Heart right ventricle (tissue), 16 donors: ENCODE results near the gene ATP5ME. TPM values are rescaled to one million over a fixed set of nuclear protein-coding genes. Genes with fewer than 3 reads are reported as not detected.
"Not testable (repeated sequence)": the region's sequence is repeated elsewhere in the genome, so short reads cannot be mapped to it uniquely, and the experiment has no call there.

Experiments
- ATAC-seq, 8 donors: fragments of 200-7000 bp; cut with Tn5 transposase; one replicate each; pipeline ENCODE4 v1.9.1; 2020; ENCODE audit warnings: mild to moderate bottlenecking in 8 of 8, moderate library complexity in 8 of 8, moderate number of reproducible peaks in 1 of 8
- DNase-seq, 2 donors: peaks; one replicate each; pipeline ENCODE4 v3.0.0-alpha.2; 2020
- H3K27ac ChIP-seq, 10 donors: fragments of 200-600 bp; sonication (generic) in 2 of 10; one replicate each; pipeline versions ENCODE4 v1.5.0 to v1.8.0; 2020 to 2022; ENCODE audit warnings: mild to moderate bottlenecking in 3 of 10
- H3K27me3 ChIP-seq, 7 donors: fragments of 200-600 bp; one replicate each; pipeline ENCODE4 v1.8.0; 2021 to 2022; ENCODE audit warnings: mild to moderate bottlenecking in 2 of 7
- H3K36me3 ChIP-seq, 9 donors: fragments of 200-600 bp; sonication (generic) in 1 of 9; one replicate each; pipeline versions ENCODE4 v1.5.0 to v1.8.0; 2020 to 2022; ENCODE audit warnings: mild to moderate bottlenecking in 2 of 9
- H3K4me1 ChIP-seq, 9 donors: fragments of 200-600 bp; sonication (generic) in 1 of 9; one replicate each; pipeline versions ENCODE4 v1.5.0 to v1.8.0; 2020 to 2022; ENCODE audit warnings: mild to moderate bottlenecking in 4 of 9
- H3K4me3 ChIP-seq, 10 donors: fragments of 200-600 bp; sonication (generic) in 2 of 10; one replicate each; pipeline versions ENCODE4 v1.5.0 to v1.8.0; 2020 to 2022; ENCODE audit warnings: mild to moderate bottlenecking in 7 of 10, moderate library complexity in 2 of 10
- H3K9me3 ChIP-seq, 11 donors: fragments of 200-600 bp in 10 of 11; sonication (generic) in 2 of 11; one replicate each; pipeline versions ENCODE4 v1.5.0 to v1.8.0; 2013 to 2022; ENCODE audit warnings: mild to moderate bottlenecking in 2 of 11, control low read depth in 1 of 11, moderate library complexity in 1 of 11
- WGBS, 2 donors: extraction: QIAGEN DNeasy Blood & Tissue Kit; methylation state at CpG; one replicate each; pipeline ENCODE4 v1.1.7; 2013; ENCODE audit warnings: inconsistent platforms in 1 of 2; 5-methylcytosine and 5-hydroxymethylcytosine counted together
- intact Hi-C, 10 donors: fragments of 100-400 bp; cut with DNase I; formaldehyde crosslinking; loops; one replicate each; pipeline versions ENCODE4 v1.11.1 to v1.14.2; 2022
- polyA plus RNA-seq, 2 donors: library from polyadenylated mRNA; stranded (reverse); fragments of 200-250 nt; gene quantifications; one replicate each; pipeline ENCODE4 v1.2.3, GENCODE V29; 2013
- total RNA-seq, 10 donors: library from RNA; stranded (reverse); fragmentation: NEBNext Ultra II Directional in 3 of 10; extraction: Animal tissue kit (Norgen Biotek cat#: 25700) in 3 of 10; gene quantifications; one replicate each; pipeline versions ENCODE4 v1.2.1 to v1.2.4, GENCODE V29; 2021 to 2023
- TF ChIP-seq, protein P1 (sequence below), 9 donors: fragments of 200-600 bp; sonication (generic) in 2 of 9; IDR thresholded peaks; one replicate each; pipeline versions ENCODE4 v1.5.0 to v1.8.0; 2021 to 2022; ENCODE audit warnings: antibody characterized with exemption in 9 of 9, mild to moderate bottlenecking in 5 of 9, moderate library complexity in 1 of 9
- donor health status: Arrhythmogenic right ventricular cardiomyopathy.
- donor health status: ischemic (EF 13 %, LVEDD 7.1; RV severe dilation, severe dysfunction).
- donor health status: healthy with polysubstance abuse.
- donor health status: DM: no; HTN: yes; CAD: no.
- donor health status: DM: no; HTN: no; CAD: no.
- donor health status: ischemic (EF 25% LVEDD 6.9; RV normal size, moderate dysfunction).
- donor health status: ischemic (EF 25% LVEDD 5.7; RV mildly dilated, moderate dysfunction).
- donor health status: healthy.
- donor health status: DM: yes; HTN: yes; CAD: no.
- donor health status: Ischemic cardiomyopathy.
- donor health status: ischemic (EF 35%, LVEDD 5.7; RV mildly dilated, moderate dysfunction).
- donor health status: nonischemic (EF 11% LVEDD 7.7; RV severe dilation, severe dysfunction).
- donor health status: DM: yes; HTN: yes; CAD: no.
- donor health status: PGD.
- donor health status: ischemic (EF 29% LVEDD 5.4; RV normal size, mild dysfunction).
- donor health status: nonischemic (EF 23%, LVEDD 6.1; RV moderate dilation, normal function).

Gene ATP5ME
- total and polyA plus RNA-seq, 12 donors = 651 to 4,239 (median 1,012) TPM

GRCh38 chr4:637536-638280 is 36.4 kb downstream of the ATP5ME start:
- no peaks in the 10 kb centered on the region for H3K4me1 ChIP-seq
- DNase-seq (no peak), ATAC-seq (no peak)
- TF ChIP-seq, protein P1, sequence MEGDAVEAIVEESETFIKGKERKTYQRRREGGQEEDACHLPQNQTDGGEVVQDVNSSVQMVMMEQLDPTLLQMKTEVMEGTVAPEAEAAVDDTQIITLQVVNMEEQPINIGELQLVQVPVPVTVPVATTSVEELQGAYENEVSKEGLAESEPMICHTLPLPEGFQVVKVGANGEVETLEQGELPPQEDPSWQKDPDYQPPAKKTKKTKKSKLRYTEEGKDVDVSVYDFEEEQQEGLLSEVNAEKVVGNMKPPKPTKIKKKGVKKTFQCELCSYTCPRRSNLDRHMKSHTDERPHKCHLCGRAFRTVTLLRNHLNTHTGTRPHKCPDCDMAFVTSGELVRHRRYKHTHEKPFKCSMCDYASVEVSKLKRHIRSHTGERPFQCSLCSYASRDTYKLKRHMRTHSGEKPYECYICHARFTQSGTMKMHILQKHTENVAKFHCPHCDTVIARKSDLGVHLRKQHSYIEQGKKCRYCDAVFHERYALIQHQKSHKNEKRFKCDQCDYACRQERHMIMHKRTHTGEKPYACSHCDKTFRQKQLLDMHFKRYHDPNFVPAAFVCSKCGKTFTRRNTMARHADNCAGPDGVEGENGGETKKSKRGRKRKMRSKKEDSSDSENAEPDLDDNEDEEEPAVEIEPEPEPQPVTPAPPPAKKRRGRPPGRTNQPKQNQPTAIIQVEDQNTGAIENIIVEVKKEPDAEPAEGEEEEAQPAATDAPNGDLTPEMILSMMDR (IDR thresholded peaks at IDR 0.05) = no peak
- no peaks in the 10 kb centered on the region for H3K36me3 ChIP-seq
- intact Hi-C loops = loop anchor here in 1 of 10 donors (10.0 kb wide), 1 partner anchor 293 kb away; no protein-coding TSS in a partner anchor
- H3K9me3 ChIP-seq = peaks cover 0 to 21% (median 0%) of the 10 kb centered on the region in 11 donors
- WGBS, 2 donors = 70 to 72% methylated on average over 32 of the region's 32 CpGs
- H3K4me3 ChIP-seq = no peak overlapping the region
- H3K27ac ChIP-seq = no peak overlapping the region
- H3K27me3 ChIP-seq = peaks cover 4 to 51% (median 25%) of the 10 kb centered on the region in 7 donors

DNA sequence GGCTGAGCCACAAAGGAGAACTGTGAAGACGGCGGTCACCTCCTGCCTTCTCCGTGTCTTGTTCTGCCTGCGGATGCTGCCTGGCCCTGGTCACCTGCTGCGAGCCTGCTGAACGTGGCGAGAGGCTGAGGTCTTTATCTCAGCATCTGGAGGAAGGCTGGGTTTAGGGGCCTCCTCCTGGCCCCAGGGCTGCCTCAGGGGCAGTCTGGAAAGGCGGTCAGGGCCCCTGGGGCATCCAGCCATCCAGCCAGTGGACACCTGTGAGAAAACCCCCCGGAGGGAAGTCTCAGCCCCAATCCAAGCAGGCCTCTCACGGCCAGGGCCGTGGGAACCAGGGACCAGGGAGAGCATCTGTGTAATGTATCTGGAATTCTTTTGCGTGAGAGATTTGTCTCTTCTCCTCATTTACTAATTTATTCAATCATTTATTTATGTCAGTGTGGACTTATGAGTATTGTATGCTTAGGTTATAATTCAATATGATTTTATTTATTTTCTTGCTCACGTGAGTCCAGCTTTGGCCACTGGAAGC is 37.4 kb downstream of the ATP5ME start:
- H3K27me3 ChIP-seq = peaks cover 4 to 43% (median 23%) of the 10 kb centered on the region in 7 donors
- WGBS, 2 donors = 67 to 75% methylated on average over 13 of the region's 13 CpGs
- TF ChIP-seq, protein P1 (IDR thresholded peaks at IDR 0.05) = no peak
- H3K4me1 ChIP-seq = no peaks in the 10 kb centered on the region
- peaks cover 0 to 16% (median 0%) of the 10 kb centered on the region in 11 donors for H3K9me3 ChIP-seq
- no peaks in the 10 kb centered on the region for H3K36me3 ChIP-seq
- DNase-seq (no peak), ATAC-seq (no peak)
- intact Hi-C loops = loop anchor here in 1 of 10 donors (10.0 kb wide), 1 partner anchor 292 kb away; no protein-coding TSS in a partner anchor
- no peak overlapping the region for H3K4me3 ChIP-seq
- no peak overlapping the region for H3K27ac ChIP-seq

DNA sequence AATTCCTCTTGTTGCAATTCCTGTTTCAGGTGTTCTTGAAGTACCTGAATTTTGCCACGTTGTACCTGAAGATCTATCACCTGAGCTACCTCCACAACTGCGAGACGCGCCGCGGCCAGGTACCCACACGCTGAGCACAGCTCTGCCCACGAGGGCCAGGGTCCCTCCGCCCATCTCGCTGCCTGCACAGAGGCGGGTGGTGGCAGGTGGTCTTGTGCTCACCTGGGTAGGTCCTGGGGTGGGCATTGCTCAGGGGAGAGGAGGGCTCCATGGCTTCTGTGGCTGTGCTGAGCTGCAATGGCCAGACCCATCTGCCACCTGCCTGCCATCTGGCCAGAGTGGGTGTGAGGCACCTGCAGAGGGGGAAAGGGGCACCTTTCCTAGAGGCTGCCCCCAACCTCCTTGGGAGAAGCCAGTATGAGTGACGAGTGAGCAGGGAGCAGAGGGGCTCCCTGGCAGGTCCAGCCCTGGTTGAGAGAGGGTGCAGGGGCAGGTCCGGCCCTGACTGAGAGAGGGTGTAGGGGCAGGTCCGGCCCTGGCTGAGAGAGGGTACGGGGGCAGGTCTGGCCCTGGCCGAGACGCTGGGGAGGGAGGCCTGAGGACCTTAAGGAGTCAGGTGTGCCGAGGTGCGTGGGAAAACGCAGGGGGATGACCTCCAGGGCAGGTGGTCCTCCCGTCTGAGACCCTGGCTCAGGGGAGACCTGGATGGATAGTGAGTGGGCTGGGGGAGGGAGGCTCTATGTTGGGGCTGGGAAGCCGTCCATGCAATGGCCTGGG is 38.0 kb downstream of the ATP5ME start:
- Histone ChIP-seq H3K9me3 (peaks cover 0 to 11% (median 0%) of the 10 kb centered on the region in 11 donors), H3K36me3 (no peaks in the 10 kb centered on the region), H3K4me1 (no peaks in the 10 kb centered on the region), H3K4me3 (no peak overlapping the region), H3K27ac (no peak overlapping the region), H3K27me3 (peaks cover 4 to 36% (median 20%) of the 10 kb centered on the region in 7 donors)
- TF ChIP-seq, protein P1 (IDR thresholded peaks at IDR 0.05) = no peak
- intact Hi-C loops = loop anchor here in 1 of 10 donors (10.0 kb wide), 1 partner anchor 291 kb away; no protein-coding TSS in a partner anchor
- 85% methylated on average over 22 of the region's 22 CpGs for WGBS, 2 donors
- no peak for DNase-seq
- ATAC-seq = no peak

DNA sequence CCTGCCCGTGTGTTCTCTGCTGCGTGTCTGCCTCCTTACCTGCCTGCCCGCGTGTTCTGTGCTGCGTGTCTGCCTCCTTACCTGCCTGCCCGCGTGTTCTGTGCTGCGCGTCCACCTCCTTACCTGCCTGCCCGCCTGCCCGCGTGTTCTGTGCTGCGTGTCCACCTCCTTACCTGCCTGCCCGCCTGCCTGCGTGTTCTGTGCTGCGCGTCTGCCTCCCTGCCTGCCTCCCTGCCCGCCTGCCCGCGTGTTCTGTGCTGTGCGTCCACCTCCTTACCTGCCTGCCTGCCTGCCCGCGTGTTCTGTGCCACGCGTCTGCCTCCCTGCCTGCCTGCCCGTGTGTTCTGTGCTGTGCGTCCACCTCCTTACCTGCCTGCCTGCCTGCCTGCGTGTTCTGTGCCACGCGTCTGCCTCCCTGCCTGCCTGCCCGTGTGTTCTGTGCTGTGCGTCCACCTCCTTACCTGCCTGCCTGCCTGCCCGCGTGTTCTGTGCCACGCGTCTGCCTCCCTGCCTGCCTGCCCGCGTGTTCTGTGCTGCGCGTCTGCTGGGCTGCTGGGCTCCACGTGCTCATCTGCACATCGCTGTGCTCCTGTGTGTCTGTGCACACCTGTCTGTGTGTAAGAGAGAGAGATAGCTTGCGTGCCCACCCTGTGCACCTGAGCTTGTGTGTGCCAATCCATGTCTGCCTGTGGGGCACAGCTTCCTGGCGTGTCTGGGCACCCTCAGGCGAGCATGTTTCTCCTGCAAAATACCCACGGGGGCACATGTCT is 38.8 kb downstream of the ATP5ME start:
- peaks cover 4 to 32% (median 19%) of the 10 kb centered on the region in 7 donors for H3K27me3 ChIP-seq
- H3K27ac ChIP-seq, DNase-seq, H3K36me3 ChIP-seq, ATAC-seq, H3K4me1 ChIP-seq, H3K4me3 ChIP-seq: not testable (repeated sequence)
- peaks cover 0 to 11% (median 0%) of the 10 kb centered on the region in 11 donors for H3K9me3 ChIP-seq
- WGBS, 2 donors = 92% methylated on average over 45 to 46 of the region's 46 CpGs
- intact Hi-C loops = loop anchor here in 1 of 10 donors (10.0 kb wide), 1 partner anchor 290 kb away; no protein-coding TSS in a partner anchor
